ENCODE data around the gene ANKRD35. TPM values are rescaled to one million over a fixed set of nuclear protein-coding genes. Genes with fewer than 3 reads are reported as not detected.
A peak's percentile ranks its signal among the peaks of the same experiment; 100 is the strongest.
"Not testable (repeated sequence)": the region's sequence is repeated elsewhere in the genome, so short reads cannot be mapped to it uniquely, and the experiment has no call there.

ANKRD35 gene

DNA sequence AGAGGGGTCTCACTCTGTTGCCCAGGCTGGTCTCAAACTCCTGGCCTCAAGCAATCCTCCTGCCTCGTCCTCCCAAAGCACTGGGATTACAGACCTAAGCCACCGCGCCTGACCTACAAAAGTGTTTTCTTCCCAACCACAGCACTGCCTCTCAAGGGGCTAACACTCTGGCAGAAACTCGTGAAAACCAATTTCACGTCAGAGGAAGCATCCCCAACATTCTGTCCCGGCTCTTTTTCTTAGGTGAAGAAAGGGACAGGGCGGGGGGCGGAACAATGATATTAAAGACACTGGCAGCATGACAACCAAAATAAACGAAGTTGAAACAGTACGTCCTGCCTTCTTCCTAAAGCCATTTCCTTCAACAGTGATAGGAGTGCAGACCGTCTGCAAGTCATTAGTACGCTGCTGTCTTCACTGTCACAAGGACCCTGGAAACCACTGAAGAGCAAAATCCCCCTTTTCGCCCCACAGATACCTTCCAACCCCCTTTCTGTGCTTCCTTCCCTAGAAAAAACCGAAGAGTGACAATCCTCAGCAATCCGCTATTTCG, 62.8 kb downstream of the ANKRD35 start:
- not testable (repeated sequence) for H4K91ac ChIP-seq (ENCODE audit: low read length); H3K4ac ChIP-seq (ENCODE audit: low read depth in 1 of 2, low read length in 2 of 2); H4K8ac ChIP-seq (ENCODE audit: low read length); H3K23ac ChIP-seq (ENCODE audit: low read length in 2 of 2); H3K18ac ChIP-seq (ENCODE audit: low read depth in 1 of 2, low read length in 2 of 2); H2BK120ac ChIP-seq (ENCODE audit: low read depth, low read length); H3K27me3 ChIP-seq (ENCODE audit: control insufficient read depth in 1 of 2, insufficient read depth in 1 of 2, low read length in 2 of 2); H3K27ac ChIP-seq (ENCODE audit: low read length, poor library complexity, severe bottlenecking); H3K79me1 ChIP-seq (replicated peaks; ENCODE audit: low read length, poor library complexity, severe bottlenecking); H2BK15ac ChIP-seq (ENCODE audit: low read depth, poor library complexity, severe bottlenecking); H3K14ac ChIP-seq (ENCODE audit: low read length in 2 of 2); H2AFZ ChIP-seq (ENCODE audit: low read depth, low read length); H2AK5ac ChIP-seq (ENCODE audit: low read length, severe bottlenecking); H3K9me3 ChIP-seq (ENCODE audit: control insufficient read depth, low read length); H2BK5ac ChIP-seq (ENCODE audit: low read depth, low read length, poor library complexity, severe bottlenecking); H3K4me1 ChIP-seq (ENCODE audit: control insufficient read depth, insufficient read depth, low read depth, low read length); DNase-seq; H2BK12ac ChIP-seq (ENCODE audit: low read length in 2 of 2)
- peak overlapping the region; percentile 50 for H3K4me2 ChIP-seq (ENCODE audit: low read length, poor library complexity, severe bottlenecking)
- H3K4me3 ChIP-seq (ENCODE audit: insufficient read depth in 1 of 2, low read depth in 1 of 2, low read length in 2 of 2) = peak overlapping the region in 1 of 2 experiments; percentile 67
- H3K9ac ChIP-seq (ENCODE audit: low read length) = peak overlapping the region; percentile 65
- no CpG with 5 or more reads among the region's 16 CpGs for WGBS
- peaks cover 10 to 20% of the 10 kb centered on the region in 2 experiments for H3K36me3 ChIP-seq (ENCODE audit: control insufficient read depth in 1 of 2, insufficient read depth in 2 of 2, low read depth in 1 of 2, low read length in 2 of 2)

DNA sequence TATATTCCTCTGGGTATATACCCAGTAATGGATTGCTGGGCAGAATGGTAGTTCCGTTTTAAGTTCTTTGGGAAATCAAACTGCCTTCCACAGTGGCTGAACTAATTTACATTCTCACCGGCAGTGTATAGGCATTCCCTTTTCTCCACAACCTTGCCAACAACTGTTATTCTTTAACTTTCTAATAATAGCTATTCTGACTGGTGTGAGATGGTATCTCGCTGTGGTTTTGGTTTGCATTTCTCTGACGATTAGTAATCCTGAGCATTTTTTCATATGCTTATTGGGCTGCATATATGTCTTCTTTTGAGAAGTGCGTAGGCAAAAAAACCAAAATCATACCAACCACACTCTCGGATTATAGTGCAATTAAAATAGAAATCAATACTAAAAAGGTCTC, 67.6 kb downstream of the ANKRD35 start:
- not testable (repeated sequence) for H3K4ac ChIP-seq (ENCODE audit: low read depth in 1 of 2, low read length in 2 of 2); H3K9me3 ChIP-seq (ENCODE audit: control insufficient read depth, low read length); H4K8ac ChIP-seq (ENCODE audit: low read length); H3K79me1 ChIP-seq (replicated peaks; ENCODE audit: low read length, poor library complexity, severe bottlenecking); H3K14ac ChIP-seq (ENCODE audit: low read length in 2 of 2); H3K4me2 ChIP-seq (ENCODE audit: low read length, poor library complexity, severe bottlenecking); H2BK120ac ChIP-seq (ENCODE audit: low read depth, low read length); H3K23ac ChIP-seq (ENCODE audit: low read length in 2 of 2); H2BK15ac ChIP-seq (ENCODE audit: low read depth, poor library complexity, severe bottlenecking); H3K4me3 ChIP-seq (ENCODE audit: insufficient read depth in 1 of 2, low read depth in 1 of 2, low read length in 2 of 2); H2BK5ac ChIP-seq (ENCODE audit: low read depth, low read length, poor library complexity, severe bottlenecking); H3K9ac ChIP-seq (ENCODE audit: low read length); H3K27me3 ChIP-seq (ENCODE audit: control insufficient read depth in 1 of 2, insufficient read depth in 1 of 2, low read length in 2 of 2); H3K18ac ChIP-seq (ENCODE audit: low read depth in 1 of 2, low read length in 2 of 2); H3K36me3 ChIP-seq (ENCODE audit: control insufficient read depth in 1 of 2, insufficient read depth in 2 of 2, low read depth in 1 of 2, low read length in 2 of 2); H2AFZ ChIP-seq (ENCODE audit: low read depth, low read length); H2BK12ac ChIP-seq (ENCODE audit: low read length in 2 of 2); H3K4me1 ChIP-seq (ENCODE audit: control insufficient read depth, insufficient read depth, low read depth, low read length); H2AK5ac ChIP-seq (ENCODE audit: low read length, severe bottlenecking); H4K91ac ChIP-seq (ENCODE audit: low read length)
- H3K27ac ChIP-seq (ENCODE audit: low read length, poor library complexity, severe bottlenecking) = peak overlapping the region; percentile 80
- peak; percentile 72 for DNase-seq
- no CpG with 5 or more reads among the region's 6 CpGs for WGBS

Small RNA genes within 50 kb of the gene (small RNA-seq; reads per million reads assigned to genes)
- not detected for gene MIR6736 (ENCODE audit: low read depth)
